Stimulated activated CD4-positive, alpha-beta T cell treated with anti-CD3 and anti-CD28 coated beads, Interleukin-1b, Interleukin-23, amount 100 ng/mL, for 24 hours (primary cell): ENCODE results near the gene ZNF410.
"Not testable (repeated sequence)": the region's sequence is repeated elsewhere in the genome, so short reads cannot be mapped to it uniquely, and the experiment has no call there.

ENCODE experiments used
- DNase-seq, 4 experiments: peaks; one replicate each; pipeline ENCODE4 v3.0.0-alpha.2; 2020; ENCODE audit warnings: low read depth in 4 of 4, low spot score in 1 of 4

The ZNF410 gene

GRCh38 chr14:73886449-73887317 is at the start of gene ZNF410:
Gene ZNF410, plus strand, starts transcription at chr14:73886859. Its CDS starts 5,317 bp downstream, at chr14:73892176.
- DNase-seq = peak; percentile 75 to 92 (median 86)

DNA sequence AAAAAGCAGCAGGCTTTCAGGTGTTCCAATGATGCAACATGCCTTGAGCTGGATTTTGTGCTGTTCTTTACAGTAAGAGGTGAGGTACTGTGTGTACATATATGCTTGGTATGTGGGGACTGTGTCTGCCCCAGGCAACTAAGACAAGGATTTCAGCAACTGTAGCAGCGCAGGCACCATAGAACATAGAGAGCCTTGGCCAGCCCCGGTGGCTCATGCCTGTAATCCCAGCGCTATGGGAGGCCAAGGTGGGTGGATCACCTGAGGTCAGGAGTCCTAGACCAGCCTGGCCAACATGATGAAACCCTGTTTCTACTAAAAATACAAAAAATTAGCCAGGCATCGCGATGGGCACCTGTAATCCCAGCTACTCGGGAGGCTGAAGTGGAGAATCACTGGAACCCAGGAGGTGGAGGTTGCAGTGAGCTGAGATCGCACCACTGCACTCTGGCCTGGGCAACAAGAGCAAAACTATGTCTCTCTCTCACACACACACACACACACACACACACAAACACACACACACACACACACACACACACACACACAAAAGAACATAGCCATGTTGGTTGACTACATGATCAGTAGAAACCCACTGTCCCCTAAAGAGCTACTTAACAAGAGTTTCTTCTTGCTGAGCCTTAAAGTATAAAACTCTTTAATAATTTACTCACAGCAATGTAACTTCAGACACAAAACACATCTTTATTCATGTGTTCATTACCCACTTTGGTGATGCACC is 48.2 kb upstream of the ZNF410 start:
- not testable (repeated sequence) for DNase-seq

GRCh38 chr14:73842201-73842600 is 44.5 kb upstream of the ZNF410 start:
- DNase-seq = no peak

- no peak for DNase-seq
These were observed 43.8 kb upstream of the ZNF410 start for GRCh38 chr14:73842851-73843250.

DNA sequence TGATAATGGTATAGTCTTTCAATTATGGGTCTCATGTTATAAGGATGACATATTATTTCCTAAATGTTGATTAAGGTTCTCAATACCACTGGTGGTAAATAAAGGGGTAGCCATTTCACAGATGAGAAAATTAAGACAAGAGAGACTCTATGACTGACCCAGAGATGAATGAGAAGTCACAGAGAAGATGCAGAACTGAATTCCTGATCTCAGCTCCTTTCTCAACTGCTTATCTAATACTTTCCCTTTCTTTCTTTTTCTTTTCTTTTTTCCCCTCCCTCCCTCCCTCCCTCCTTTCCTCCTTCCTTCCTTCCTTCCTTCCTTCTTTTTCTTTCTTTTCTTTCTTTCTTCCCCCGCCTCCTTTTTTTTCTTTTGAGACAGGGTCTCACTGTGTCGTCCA is 43.4 kb upstream of the ZNF410 start:
- no peak for DNase-seq

GRCh38 chr14:73846947-73847346 is 39.7 kb upstream of the ZNF410 start:
- DNase-seq = no peak

DNA sequence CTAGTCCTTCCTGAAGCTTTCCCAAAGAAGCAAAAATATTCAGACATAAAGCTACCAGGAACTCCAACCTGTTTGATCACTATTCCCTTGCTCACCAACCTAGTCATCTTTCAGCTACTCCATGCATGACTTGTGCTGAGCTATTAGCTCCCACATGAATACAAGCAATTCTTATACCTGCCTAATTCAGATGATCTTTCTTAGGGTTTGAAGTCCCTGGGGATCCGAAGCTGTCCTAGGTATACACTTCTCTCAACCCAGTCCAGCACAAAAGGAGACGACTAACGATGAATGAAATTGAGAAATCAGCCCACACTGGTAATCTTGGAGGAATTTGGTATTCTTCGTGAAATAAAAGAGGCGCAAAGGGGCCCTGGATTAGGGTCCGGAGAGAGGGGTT is 35.7 kb upstream of the ZNF410 start:
- no peak for DNase-seq

DNA sequence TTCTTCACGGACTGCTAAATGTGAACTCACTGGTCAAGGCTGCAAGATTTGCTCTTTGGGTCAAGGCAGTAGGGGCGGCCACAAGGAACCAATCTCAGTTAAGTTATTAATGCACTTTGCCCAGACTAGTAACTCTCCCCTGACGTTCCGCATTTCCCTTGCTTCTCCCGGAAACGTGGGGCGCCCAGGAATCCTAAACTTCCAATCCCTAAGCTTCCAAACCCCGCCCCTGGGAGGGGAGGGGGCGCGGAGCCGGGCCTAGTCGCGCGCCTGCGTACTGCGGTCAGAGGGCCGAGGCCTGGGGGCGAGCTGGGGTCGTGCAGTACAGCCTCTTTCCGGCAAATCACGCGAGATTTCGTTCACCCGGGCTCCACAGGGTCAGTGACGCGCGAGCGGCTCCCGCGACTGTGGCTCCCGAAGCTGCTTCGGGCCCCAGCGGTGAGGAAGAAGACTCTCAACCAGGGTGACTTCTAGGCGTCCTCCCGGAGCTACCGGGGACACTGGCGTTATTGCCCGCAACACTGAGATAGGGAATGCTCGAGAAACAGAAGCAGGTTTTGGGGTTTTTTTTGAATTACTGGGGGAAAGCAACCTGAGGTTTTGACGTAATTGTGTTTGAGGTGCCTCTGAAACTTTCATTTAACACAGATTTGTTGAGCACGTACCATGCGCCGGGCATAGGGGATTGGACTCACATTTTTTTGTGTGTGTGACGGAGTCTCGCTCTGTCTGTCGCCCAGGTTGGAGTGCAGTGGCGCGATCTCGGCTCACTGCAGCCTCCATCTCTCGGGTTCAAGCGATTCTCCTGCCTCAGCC is 34.9 kb upstream of the ZNF410 start, which contains the start of gene PTGR2:
TSS of gene PTGR2 (plus strand) at position 265 of the 816 bp plus-strand sequence. CDS start 7,032 bp downstream, outside the sequence.
- DNase-seq = peak; percentile 62 to 84 (median 70)

DNA sequence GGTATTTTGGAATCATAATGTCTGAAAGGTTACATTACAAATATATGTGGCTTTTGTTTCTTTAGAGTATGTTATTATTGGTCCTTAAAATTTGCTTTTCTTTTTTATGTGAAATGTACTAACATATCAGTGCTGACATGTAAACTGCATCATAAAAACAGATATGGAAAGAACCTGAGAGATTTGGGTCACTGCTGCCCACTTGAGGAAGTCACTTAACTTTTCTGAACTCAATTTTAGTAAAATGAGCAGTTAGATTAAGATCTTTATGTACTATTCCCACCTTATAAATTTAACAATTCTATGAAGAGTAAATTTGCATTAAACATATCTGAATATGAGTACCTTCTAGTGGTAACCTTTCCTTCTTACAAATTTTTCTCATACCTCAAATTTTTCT is 27.5 kb upstream of the ZNF410 start:
- DNase-seq = no peak

DNA sequence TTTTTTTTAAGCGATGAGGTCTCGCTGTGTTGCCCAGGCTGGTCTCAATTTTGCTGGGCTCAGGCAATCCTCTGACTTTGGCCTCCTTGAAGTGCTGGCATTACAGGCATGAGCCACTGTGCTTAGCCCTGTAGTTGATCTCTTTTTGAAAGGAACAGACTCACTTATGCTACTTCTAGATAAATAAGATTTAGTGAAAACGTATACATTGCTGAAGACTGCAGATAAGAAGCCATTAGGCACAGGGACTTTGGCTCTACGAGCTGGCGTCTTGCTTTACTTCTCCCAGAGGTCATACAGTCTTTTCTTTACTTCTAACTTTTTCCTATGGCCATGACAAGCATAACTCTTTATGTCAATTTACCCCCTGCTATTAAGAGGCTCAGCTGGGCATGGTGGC is 25.6 kb upstream of the ZNF410 start:
- no peak for DNase-seq

- no peak for DNase-seq
These were observed 24.2 kb upstream of the ZNF410 start for GRCh38 chr14:73862480-73862879.

GRCh38 chr14:73863209-73863608 is 23.4 kb upstream of the ZNF410 start:
- no peak for DNase-seq

DNA sequence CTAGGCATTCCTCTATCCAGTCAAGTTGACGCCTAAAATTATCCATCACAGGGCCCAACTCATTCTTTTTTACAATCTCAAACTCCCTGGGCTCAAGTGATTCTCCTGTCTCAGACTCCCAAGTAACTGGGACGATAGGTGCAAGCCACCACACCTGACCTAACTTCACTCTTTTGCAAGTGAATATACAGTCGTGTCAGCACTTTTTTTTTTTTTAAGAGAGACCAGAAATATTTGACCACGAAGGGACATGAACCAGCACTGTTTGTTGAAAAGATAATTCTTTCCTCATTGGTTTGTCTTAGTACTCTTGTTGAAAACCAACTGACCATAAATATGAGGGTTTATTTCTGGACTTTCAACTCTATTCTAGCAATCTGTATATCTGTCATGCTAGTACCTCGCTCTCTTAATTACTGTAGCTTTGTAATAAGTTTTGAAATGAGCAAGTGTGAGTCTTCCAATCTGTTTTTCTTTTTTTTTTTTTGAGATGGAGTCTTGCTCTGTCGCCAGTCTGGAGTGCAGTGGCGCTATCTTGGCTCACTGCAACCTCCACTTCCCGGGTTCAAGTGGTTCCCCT is 21.0 kb upstream of the ZNF410 start:
- no peak for DNase-seq

- not testable (repeated sequence) for DNase-seq
These were observed 16.9 kb upstream of the ZNF410 start for GRCh38 chr14:73869754-73870153.

DNA sequence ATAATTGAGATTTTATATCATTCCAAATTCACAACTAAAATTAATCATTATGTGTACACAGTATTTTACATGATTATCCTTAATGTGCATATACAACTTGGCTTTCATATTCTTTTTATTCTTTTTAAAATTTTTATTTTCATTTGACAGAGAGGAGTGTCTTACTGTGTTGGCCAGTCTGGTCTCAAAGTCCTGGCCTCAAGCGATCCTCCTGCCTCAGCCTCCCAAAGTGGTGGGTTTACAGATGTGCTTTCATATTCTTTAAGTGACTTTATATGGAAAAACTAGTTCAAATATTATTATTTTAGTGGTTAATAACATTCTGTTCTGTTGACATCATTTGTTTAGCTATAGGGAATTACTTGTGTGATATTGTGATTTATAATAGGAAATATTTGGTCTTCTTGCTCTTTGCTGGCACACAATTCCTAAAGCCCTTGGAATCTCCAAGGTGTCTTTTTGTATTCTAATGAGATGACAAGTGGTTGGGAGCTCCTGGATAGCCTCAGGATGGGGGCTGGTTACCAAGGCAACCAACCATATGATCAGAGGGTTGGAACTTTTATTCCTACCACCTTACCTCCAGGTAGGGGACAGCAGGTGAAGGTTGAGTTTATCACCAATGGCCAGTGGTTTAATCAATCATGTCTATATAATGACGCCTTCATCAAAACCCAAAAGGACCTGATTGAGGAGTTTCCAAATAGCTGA is 16.0 kb upstream of the ZNF410 start:
- DNase-seq = no peak

- DNase-seq = no peak
These were observed 13.0 kb upstream of the ZNF410 start for GRCh38 chr14:73873660-73874059.

- no peak for DNase-seq
These were observed 8.9 kb upstream of the ZNF410 start for GRCh38 chr14:73877790-73878189.

DNA sequence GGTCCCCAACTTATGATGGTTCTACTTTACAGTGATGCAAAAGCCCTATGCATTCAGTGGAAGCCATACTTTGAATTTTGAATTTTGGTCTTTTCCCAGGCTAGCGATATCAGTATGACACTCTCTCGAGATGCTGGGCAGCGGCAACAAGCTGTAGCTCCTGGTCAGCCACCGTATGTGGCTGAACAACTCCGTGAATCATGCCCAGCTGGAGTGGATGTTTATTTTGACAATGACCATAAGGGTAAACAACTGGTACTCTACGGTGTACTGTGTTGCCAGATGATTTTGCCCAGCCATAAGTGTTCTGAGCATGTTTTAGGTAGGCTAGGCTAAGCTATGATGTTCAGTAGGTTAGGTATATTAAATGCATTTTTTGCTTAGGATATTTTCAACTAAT is 8.2 kb upstream of the ZNF410 start:
- DNase-seq = no peak

DNA sequence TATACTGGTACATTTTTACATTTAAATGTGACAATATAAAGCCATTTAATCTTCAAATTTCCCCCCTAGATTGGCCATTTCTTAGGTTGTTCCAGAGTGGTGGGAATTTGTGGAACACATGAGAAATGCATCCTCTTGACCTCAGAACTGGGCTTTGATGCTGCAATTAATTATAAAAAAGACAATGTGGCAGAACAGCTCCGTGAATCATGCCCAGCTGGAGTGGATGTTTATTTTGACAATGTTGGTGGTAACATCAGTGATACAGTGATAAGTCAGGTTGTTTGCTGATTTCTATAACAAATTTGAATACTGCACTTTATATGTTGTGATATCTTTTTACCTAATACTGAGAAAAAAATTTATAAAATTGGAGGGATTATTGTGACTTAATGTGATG is 7.6 kb upstream of the ZNF410 start:
- DNase-seq = no peak

DNA sequence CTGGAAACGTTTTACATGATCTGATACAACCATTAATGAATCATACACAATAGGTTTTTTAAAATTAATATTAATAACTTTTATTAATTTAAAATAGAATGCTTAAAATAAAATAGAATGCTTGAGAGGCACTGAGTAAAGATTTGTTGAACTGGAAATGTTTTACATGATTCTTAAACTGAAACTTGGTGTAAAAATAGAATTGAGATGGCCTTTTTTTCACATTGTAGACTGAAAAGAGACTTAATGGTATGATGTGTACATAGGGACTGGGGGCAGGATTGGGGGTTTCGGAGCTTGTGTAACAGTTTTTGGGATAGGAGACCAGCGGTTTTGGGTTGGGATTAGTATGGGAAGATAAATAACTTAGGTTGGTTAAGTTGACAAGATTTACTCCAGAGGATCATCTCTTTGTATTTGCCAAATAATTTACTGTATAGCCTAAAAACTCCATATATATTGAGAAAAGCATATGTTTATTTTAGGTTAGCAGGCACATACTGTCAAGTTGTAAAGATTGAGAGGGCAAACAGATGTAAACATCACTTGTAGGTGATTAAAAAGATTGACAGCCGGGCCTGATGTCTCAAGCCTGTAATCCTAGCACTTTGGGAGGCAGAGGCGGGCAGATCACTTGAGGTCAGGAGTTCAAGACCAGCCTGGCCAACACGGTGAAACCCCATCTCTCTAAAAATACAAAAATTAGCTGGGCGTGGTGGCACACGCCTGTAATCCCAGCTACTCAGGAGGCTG is 2.0 kb upstream of the ZNF410 start:
- DNase-seq = no peak
